Astrocyte of the cerebellum (primary cell): ENCODE results near the gene ATAT1.
"Not testable (repeated sequence)": the region's sequence is repeated elsewhere in the genome, so short reads cannot be mapped to it uniquely, and the experiment has no call there.

ENCODE experiments used
- DNase-seq: peaks from one replicate; pipeline ENCODE4 v3.0.0-alpha.2; 2011; ENCODE audit warnings: low read depth
- H3K4me3 ChIP-seq: 2 replicates; pipeline ENCODE4 v1.5.1; 2011; ENCODE audit warnings: mild to moderate bottlenecking, low read depth, low read length, moderate library complexity
- in situ Hi-C: cut with HindIII; loops from 2 replicates; pipeline ENCODE4 v1.10.0; 2017; ENCODE audit warnings: low sequenced_read_pairs
- TF ChIP-seq, protein P1 (sequence below): IDR thresholded peaks from 2 replicates; pipeline ENCODE4 v1.5.1; 2012; ENCODE audit warnings: low read length, low read depth, moderate library complexity, mild to moderate bottlenecking; ENCODE audit errors: missing control alignments

ATAT1 gene

DNA sequence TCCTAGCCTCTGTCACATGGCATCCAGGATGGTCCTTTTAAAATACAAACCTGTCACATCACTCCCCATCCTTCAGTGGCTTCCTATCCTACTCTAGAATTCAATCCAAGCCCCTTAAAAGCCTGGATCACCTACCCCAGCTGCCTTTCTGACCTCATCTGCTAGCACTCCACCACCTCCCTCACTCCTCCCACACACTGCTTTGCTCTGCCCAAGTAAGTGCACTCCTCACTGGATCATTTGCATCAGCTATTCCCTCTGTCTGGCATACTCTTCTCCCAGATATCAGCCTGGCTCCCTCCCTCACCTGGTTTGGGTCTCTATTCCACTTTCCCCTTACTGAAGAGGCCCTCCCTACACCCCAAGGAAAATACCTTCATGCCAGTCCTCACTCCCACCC lies 30.8 kb downstream of the ATAT1 start:
- H3K4me3 ChIP-seq, result no peak overlapping the region
- no peak for DNase-seq
- TF ChIP-seq, protein P1, sequence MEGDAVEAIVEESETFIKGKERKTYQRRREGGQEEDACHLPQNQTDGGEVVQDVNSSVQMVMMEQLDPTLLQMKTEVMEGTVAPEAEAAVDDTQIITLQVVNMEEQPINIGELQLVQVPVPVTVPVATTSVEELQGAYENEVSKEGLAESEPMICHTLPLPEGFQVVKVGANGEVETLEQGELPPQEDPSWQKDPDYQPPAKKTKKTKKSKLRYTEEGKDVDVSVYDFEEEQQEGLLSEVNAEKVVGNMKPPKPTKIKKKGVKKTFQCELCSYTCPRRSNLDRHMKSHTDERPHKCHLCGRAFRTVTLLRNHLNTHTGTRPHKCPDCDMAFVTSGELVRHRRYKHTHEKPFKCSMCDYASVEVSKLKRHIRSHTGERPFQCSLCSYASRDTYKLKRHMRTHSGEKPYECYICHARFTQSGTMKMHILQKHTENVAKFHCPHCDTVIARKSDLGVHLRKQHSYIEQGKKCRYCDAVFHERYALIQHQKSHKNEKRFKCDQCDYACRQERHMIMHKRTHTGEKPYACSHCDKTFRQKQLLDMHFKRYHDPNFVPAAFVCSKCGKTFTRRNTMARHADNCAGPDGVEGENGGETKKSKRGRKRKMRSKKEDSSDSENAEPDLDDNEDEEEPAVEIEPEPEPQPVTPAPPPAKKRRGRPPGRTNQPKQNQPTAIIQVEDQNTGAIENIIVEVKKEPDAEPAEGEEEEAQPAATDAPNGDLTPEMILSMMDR, result no peak
- in situ Hi-C loops, result no loop called here

DNA sequence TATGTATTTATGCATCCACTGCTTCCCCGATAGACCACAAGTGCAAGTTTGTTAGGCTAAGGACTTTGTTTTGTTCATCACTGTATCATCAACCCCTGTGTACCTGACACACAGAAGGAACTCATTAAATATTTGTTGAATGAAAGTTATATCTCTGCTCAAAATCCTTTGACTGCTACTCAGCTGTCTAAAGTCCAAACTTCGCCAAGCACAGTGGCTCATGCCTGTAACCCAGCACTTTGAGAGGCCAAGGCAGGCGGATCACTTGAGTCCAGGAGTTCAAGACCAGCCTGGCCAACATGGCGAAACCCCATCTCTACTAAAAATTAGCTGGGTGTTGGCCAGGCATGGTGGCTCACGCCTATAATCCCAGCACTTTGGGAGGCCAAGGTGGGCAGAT lies 31.2 kb downstream of the ATAT1 start:
- H3K4me3 ChIP-seq, in situ Hi-C loops, DNase-seq: not testable (repeated sequence)

DNA sequence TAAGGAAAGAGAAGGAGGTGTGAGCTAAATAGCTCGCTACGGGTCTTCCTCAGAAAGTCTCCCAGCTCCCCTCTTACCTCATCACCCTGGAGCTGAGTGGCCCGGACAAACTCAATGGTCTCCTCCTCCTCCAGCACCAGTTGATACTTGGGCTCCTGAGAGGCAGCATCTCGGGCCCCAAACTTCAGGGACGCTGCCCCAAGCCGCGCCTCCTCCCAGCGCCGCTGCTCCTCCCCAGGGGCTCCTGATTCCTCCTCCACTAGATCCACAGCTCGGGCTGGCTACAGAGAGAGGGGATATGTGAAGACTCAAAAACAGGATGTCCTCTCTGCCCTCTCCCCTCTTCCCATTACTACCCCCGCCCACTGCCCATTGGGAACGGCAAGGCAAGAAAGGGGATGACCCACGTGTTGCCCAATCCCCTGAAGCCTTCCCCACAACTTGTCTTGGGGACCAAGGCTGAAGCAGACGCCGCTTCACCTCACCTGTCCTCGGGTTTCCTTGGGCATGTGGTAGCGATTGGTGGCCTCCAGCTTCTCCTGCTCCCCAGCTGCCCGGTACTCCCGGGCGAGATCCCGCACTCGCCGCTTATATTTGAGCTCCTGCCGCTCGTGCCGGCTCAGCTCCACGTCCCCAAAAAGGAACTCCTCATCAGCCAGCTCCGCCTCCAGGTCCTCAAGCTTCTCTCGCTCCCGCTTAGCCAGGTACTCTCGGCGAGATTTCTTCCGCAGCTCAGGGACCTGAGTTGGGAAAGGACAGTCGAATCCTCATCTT lies 38.5 kb downstream of the ATAT1 start:
- no peak overlapping the region for H3K4me3 ChIP-seq
- DNase-seq, result no peak
- in situ Hi-C loops, result no loop called here
- TF ChIP-seq, protein P1, result no peak

DNA sequence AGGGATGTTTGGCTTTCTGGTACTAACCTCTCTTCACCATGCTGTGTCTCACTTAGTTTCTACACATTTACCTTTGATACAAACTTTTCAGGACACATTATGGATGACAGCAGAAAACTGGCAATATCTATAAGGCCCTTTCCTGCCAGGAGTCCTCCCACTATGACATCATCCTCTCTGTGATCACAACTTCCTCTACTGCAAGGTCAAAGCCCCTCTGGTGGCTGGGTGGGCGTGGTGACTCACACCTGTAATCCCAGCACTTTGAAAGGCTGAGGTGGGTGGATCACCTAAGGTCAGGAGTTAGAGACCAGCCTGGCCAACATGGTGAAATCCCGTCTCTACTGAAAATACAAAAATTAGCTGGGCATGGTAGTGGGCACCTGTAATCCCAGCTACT lies 39.6 kb downstream of the ATAT1 start:
- in situ Hi-C loops, DNase-seq, H3K4me3 ChIP-seq: not testable (repeated sequence)

DNA sequence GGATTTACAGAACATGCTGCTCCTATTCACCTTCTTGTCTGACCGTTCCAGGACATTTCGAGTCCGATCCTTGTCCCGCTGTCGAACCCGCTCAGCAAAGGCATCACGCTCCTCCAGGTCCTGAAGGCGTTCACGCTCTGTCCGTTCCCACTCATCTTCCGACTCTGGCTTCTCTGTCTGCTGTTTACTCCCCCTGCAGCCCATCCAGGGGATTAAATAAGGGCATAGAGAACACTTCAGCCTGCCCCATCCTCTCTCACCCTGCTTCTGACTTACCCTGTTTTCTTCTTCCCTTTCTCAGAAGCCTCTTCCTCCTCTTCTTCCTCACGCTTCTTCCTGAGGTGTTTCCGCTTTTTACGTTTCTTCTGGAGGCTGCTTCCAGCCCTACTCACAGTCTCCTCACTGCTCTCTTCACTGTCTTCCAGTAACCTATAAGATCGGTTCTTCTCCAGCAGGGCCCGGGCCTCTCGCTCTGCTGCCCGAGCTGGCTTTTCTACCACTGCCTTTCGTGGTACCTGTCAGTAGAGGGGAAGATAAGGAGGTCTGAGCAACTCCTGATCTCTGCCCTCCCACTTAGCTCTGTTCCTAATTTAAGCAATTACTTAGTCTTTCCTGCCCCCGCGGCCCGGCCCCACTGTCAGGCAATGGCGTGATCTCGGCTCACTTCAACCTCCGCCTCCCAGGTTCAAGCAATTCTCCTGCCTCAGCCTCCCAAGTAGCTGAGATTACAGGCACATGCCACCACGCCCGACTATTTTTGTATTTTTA lies 44.3 kb downstream of the ATAT1 start:
- DNase-seq, result no peak
- no peak overlapping the region for H3K4me3 ChIP-seq
- TF ChIP-seq, protein P1, result peak; percentile 39
- in situ Hi-C loops, result no loop called here

DNA sequence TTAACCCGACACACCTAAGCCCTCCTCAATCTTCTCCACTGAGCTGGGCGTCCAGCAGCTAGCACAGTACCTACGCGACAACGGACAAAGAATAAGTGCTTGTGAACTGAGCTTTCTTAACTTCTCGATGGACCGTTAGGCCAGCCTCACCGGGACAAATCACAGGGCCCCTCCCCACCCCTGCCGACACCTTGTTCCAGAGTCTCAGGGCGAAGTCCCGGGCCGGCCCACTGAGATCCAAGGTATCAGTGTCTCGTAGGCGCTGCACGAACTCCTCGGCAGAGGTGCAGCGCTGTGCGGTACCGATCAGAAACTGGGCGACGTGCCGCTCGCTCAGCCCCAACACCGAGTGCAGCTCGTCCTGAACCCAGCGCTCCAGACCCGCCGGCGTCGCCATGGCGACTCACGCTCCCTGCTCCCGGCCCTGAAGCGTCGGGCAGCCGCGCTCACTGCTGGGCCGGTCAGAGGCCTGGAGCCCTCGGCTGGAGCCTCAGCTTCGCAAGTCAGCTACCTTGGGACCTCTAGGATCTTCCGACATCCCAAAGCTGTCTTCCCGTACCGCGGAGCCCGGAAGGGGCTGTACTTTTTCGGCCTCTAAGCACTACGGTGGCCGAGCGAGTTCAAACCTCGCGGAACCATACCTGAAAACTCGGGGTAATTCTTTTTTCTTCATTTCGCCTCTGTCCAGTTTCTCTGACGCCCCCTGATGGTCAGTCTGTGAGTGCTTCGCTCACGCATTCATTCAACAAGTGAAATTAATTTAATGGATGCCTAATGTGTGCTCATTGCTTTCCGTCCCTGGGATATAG lies 46.0 kb downstream of the ATAT1 start, which contains the start of gene DHX16:
TSS of gene DHX16 (minus strand) at position 562 of the 809 bp plus-strand sequence. CDS start at position 397, 165 bp downstream.
- peak within 1 kb of the TSS; percentile 93 for H3K4me3 ChIP-seq
- peak; percentile 98 for DNase-seq
- in situ Hi-C loops, result no loop called here

DNA sequence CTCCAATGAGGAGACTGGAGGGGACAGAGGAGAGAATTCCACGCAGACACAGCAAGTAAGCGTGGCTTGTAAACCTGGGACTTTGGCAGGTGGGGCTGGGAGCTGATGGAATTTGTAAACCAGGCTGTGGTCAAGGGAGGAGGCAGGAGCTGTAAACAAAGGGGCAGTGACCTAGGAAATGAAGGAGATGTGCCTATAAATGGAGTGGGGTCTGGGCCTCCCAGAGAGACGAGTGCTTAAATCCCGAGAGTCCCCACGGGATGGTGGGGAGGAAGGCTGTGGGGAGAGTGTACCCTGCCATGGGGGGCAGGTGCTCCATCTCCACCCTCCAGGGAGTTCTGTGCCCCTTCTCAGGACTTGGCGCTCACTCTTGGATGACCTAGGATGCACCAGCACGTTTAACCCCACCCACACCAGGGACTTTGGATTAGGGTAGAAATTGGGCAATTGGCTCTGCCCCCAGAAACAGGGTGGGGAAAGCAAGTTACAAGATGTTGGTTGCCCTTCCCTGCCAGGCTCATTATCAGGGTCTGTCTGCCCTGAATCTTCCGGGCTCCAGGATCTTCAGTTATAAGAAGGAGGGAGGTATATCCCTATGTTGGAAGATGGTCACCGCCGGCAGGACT lies 50.1 kb downstream of the ATAT1 start:
- DNase-seq, result no peak
- TF ChIP-seq, protein P1, result no peak
- in situ Hi-C loops, result no loop called here
- no peak overlapping the region for H3K4me3 ChIP-seq

More for the DNA sequence above, 46.0 kb downstream of the ATAT1 start, which contains the start of gene DHX16:
- TF ChIP-seq, protein P1, result peak; percentile 93
